ENCODE data around the gene LRMDA. TPM values are rescaled to one million over a fixed set of nuclear protein-coding genes. Genes with fewer than 3 reads are reported as not detected.

The LRMDA gene
- total RNA-seq, 1 donor from 2014 or later, result 7.3 TPM

DNA sequence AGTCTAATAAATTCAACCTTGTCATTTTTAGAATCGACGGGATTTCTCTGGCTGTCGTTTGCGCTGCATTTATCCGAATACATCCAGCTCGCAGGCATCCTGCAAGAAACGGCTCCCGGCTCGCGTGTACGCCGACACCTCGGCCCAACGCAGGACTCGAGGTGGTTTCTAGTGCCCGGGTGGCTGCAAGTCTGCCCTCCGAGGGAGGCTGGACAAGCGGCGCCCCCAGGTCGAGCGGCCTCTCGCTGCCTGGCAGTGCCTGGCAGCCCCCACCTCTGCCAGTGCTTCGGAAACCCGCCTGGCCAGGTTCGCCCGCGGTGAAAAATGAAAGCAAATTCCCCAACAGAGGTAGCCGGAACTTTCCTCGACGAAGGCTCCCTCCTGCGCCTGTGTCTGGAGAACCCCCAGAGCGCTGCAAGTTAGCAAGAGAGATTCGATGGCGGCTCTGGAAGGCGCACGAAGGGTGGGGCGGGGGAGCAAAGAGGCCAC, 24.2 kb upstream of the LRMDA start:
- peaks cover 17 to 88% (median 18%) of the 10 kb centered on the region in 3 donors for H3K27me3 ChIP-seq (ENCODE audit: control insufficient read depth in 3 of 3, insufficient read depth in 3 of 3, low read length in 3 of 3)
- H3K36me3 ChIP-seq (ENCODE audit: control insufficient read depth in 3 of 3, insufficient read depth in 3 of 3, low read length in 3 of 3), result no peaks in the 10 kb centered on the region
- H3K4me1 ChIP-seq (ENCODE audit: control insufficient read depth in 3 of 3, insufficient read depth in 3 of 3, low read length in 3 of 3), result peaks cover 20 to 31% (median 30%) of the 10 kb centered on the region in 3 donors
- H3K9ac ChIP-seq (ENCODE audit: low read depth in 1 of 3, low read length in 3 of 3), result peak overlapping the region in 1 of 3 donors; percentile 81
- H3K4me3 ChIP-seq (ENCODE audit: low read length in 3 of 3), result peak overlapping the region in 2 of 3 donors; percentile 56 to 78
- H3K27ac ChIP-seq (ENCODE audit: low read depth, low read length), result no peak overlapping the region
- H3K9me3 ChIP-seq (ENCODE audit: control insufficient read depth in 3 of 3, low read length in 3 of 3), result no peaks in the 10 kb centered on the region

DNA sequence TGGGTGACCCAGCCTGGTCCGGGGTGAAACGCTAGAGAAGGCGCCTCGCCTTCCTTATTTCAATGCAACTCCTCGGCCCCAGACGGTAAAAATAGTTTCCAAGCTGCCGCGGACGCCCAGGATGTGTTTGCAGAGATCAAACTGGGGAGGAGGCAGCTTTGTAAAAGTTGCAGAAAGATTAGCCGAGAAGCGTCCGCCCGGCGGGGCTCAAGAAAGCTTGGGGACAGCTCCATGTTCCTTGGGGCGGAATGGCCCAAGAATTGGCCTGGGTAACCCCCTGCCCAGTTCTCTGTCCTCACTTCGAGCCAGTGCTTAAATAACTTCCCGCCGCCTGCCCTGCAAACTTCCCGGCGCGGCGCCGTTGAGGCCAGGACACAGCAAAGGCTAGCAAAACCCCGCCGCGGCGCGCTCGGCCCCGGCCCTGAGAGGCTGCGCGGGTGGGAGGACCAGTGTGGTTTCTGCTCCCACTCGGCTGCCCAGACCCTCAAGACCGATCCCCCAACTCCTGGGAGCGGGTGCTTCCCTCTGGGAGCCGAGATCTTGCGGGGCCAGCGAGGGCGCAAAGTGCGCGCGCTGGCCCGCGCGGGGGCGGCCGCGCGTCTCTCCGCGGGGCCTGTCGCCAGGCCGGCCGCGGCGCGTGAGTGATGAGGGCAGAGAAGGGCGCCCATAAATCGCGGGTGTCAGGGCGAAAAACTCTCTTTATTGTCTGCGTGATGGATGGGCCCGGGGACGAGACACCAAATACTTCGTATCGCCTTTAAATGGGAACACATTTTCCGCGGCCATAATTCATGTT, 23.5 kb upstream of the LRMDA start:
- H3K9ac ChIP-seq (ENCODE audit: low read depth in 1 of 3, low read length in 3 of 3), result peak overlapping the region in 2 of 3 donors; percentile 81 to 86
- no peaks in the 10 kb centered on the region for H3K36me3 ChIP-seq (ENCODE audit: control insufficient read depth in 3 of 3, insufficient read depth in 3 of 3, low read length in 3 of 3)
- no peaks in the 10 kb centered on the region for H3K9me3 ChIP-seq (ENCODE audit: control insufficient read depth in 3 of 3, low read length in 3 of 3)
- H3K27ac ChIP-seq (ENCODE audit: low read depth, low read length), result peak overlapping the region; percentile 66
- H3K27me3 ChIP-seq (ENCODE audit: control insufficient read depth in 3 of 3, insufficient read depth in 3 of 3, low read length in 3 of 3), result peaks cover 17 to 82% (median 18%) of the 10 kb centered on the region in 3 donors
- peaks cover 20 to 28% (median 27%) of the 10 kb centered on the region in 3 donors for H3K4me1 ChIP-seq (ENCODE audit: control insufficient read depth in 3 of 3, insufficient read depth in 3 of 3, low read length in 3 of 3)
- H3K4me3 ChIP-seq (ENCODE audit: low read length in 3 of 3), result peak overlapping the region; percentile 54 to 78 (median 75)

DNA sequence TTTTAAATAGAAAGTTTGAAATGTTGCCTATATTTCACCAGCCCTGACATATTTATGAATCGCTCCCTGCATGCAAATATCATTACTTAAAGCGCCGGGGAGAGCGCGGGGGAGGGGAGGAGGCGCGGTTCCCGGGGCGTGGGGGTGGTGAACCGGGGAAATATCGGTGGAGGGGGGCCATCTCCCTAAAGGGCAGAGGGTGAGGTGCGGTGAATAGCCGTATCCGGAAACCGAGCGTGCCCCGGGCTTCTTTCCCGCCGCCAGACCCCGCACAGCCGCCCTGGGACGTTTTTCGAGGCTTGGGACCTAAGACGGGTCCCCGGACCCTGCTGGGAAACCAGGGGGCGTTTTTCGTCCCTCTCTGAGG, 22.9 kb upstream of the LRMDA start:
- Histone ChIP-seq H3K27me3 (ENCODE audit: control insufficient read depth in 3 of 3, insufficient read depth in 3 of 3, low read length in 3 of 3) (peaks cover 15 to 78% (median 15%) of the 10 kb centered on the region in 3 donors), H3K27ac (ENCODE audit: low read depth, low read length) (peak overlapping the region; percentile 66)

DNA sequence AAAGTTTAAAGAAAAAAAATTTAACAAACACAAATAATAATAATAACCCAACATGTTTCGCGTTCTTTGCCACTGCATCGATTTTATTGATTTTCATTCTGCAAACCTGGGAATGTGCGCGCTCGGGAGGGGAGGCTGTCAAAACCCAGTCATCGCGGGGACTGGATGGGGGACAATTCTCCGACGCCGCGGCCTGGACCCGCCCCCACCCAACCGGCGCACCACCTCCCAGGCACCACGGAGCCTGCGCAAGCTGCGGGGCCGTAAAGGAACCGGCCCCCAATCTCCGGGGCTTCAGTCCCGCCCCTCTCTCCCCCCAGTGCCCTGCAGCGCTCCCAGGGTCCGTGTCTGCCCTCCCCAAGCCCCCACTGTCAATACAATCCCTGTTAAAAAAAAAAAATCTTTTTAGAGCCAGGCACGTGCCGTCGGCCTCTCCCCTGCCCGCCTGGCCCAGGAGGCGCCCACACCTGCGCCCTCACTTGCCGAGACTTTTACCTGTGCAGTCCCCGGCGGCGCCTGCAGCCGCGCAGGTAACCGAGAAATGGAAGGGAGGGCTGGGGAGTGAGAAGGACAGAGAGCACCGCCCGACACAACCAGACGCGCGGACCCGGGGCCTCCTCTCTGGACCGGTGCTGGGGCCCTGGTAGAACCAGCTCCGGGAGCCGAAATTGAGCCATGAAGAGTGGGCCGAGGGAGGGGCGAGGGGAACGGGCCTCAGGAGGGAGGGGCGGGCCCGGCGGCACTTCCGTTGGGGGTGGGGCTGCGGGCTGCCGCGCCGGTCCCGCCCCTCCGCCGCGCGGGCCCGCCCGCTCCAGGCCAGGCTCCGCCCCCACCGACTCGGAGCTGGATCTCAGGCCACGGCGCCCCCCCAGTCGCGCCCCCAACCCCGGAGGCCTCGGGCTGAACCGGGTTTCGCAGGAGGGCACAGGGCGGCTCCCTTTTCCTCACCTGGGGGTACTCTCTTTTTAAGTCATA, 22.2 kb upstream of the LRMDA start:
- peaks cover 10 to 18% (median 16%) of the 10 kb centered on the region in 3 donors for H3K4me1 ChIP-seq (ENCODE audit: control insufficient read depth in 3 of 3, insufficient read depth in 3 of 3, low read length in 3 of 3)
- peak overlapping the region; percentile 82 for H3K27ac ChIP-seq (ENCODE audit: low read depth, low read length)
- H3K4me3 ChIP-seq (ENCODE audit: low read length in 3 of 3), result peak overlapping the region; percentile 73 to 78 (median 75)
- peaks cover 10 to 72% (median 11%) of the 10 kb centered on the region in 3 donors for H3K27me3 ChIP-seq (ENCODE audit: control insufficient read depth in 3 of 3, insufficient read depth in 3 of 3, low read length in 3 of 3)
- H3K36me3 ChIP-seq (ENCODE audit: control insufficient read depth in 3 of 3, insufficient read depth in 3 of 3, low read length in 3 of 3), result no peaks in the 10 kb centered on the region
- no peaks in the 10 kb centered on the region for H3K9me3 ChIP-seq (ENCODE audit: control insufficient read depth in 3 of 3, low read length in 3 of 3)
- H3K9ac ChIP-seq (ENCODE audit: low read depth in 1 of 3, low read length in 3 of 3), result peak overlapping the region; percentile 80 to 86 (median 81)

More for the DNA sequence above, 22.9 kb upstream of the LRMDA start:
- H3K9ac ChIP-seq (ENCODE audit: low read depth in 1 of 3, low read length in 3 of 3), result peak overlapping the region in 2 of 3 donors; percentile 81 to 86
- H3K4me3 ChIP-seq (ENCODE audit: low read length in 3 of 3), result peak overlapping the region; percentile 73 to 78 (median 75)
- peaks cover 14 to 22% (median 21%) of the 10 kb centered on the region in 3 donors for H3K4me1 ChIP-seq (ENCODE audit: control insufficient read depth in 3 of 3, insufficient read depth in 3 of 3, low read length in 3 of 3)
- H3K9me3 ChIP-seq (ENCODE audit: control insufficient read depth in 3 of 3, low read length in 3 of 3), result no peaks in the 10 kb centered on the region
- no peaks in the 10 kb centered on the region for H3K36me3 ChIP-seq (ENCODE audit: control insufficient read depth in 3 of 3, insufficient read depth in 3 of 3, low read length in 3 of 3)

GRCh38 chr10:75410132-75411005, 21.1 kb upstream of the LRMDA start:
- Histone ChIP-seq H3K36me3 (ENCODE audit: control insufficient read depth in 3 of 3, insufficient read depth in 3 of 3, low read length in 3 of 3) (no peaks in the 10 kb centered on the region), H3K9ac (ENCODE audit: low read depth in 1 of 3, low read length in 3 of 3) (no peak overlapping the region), H3K27me3 (ENCODE audit: control insufficient read depth in 3 of 3, insufficient read depth in 3 of 3, low read length in 3 of 3) (peaks cover 4 to 60% (median 6%) of the 10 kb centered on the region in 3 donors), H3K4me1 (ENCODE audit: control insufficient read depth in 3 of 3, insufficient read depth in 3 of 3, low read length in 3 of 3) (peaks cover 6 to 15% (median 10%) of the 10 kb centered on the region in 3 donors), H3K4me3 (ENCODE audit: low read length in 3 of 3) (no peak overlapping the region), H3K27ac (ENCODE audit: low read depth, low read length) (no peak overlapping the region), H3K9me3 (ENCODE audit: control insufficient read depth in 3 of 3, low read length in 3 of 3) (no peaks in the 10 kb centered on the region)

DNA sequence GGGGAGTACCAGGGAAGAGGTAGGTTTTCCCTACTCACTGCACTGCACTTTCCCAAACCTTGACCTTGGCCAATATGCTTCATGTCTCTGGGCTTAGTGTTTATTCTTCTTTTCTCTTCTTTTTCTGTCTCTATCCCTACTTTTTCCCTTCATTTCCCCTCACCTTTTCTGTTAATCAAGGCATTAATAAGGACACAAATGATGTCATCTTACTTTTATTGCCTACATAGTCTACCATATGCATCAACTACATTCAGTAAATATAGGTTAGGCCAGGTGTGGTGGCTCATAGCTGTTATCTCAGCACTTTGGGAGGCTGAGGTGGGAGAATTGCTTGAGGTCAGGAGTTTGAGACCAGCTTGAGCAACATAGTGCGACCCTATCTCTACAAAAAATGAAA, 16.9 kb upstream of the LRMDA start:
- no peaks in the 10 kb centered on the region for H3K9me3 ChIP-seq (ENCODE audit: control insufficient read depth in 3 of 3, low read length in 3 of 3)
- no peak overlapping the region for H3K4me3 ChIP-seq (ENCODE audit: low read length in 3 of 3)
- H3K36me3 ChIP-seq (ENCODE audit: control insufficient read depth in 3 of 3, insufficient read depth in 3 of 3, low read length in 3 of 3), result no peaks in the 10 kb centered on the region
- no peak overlapping the region for H3K27ac ChIP-seq (ENCODE audit: low read depth, low read length)
- H3K4me1 ChIP-seq (ENCODE audit: control insufficient read depth in 3 of 3, insufficient read depth in 3 of 3, low read length in 3 of 3), result peaks cover 2 to 3% (median 3%) of the 10 kb centered on the region in 3 donors
- no peak overlapping the region for H3K9ac ChIP-seq (ENCODE audit: low read depth in 1 of 3, low read length in 3 of 3)
- peaks cover 12 to 31% (median 14%) of the 10 kb centered on the region in 3 donors for H3K27me3 ChIP-seq (ENCODE audit: control insufficient read depth in 3 of 3, insufficient read depth in 3 of 3, low read length in 3 of 3)

- no peak overlapping the region for H3K4me3 ChIP-seq (ENCODE audit: low read length in 3 of 3)
- no peaks in the 10 kb centered on the region for H3K36me3 ChIP-seq (ENCODE audit: control insufficient read depth in 3 of 3, insufficient read depth in 3 of 3, low read length in 3 of 3)
- no peak overlapping the region for H3K9ac ChIP-seq (ENCODE audit: low read depth in 1 of 3, low read length in 3 of 3)
- peaks cover 8 to 16% (median 12%) of the 10 kb centered on the region in 3 donors for H3K27me3 ChIP-seq (ENCODE audit: control insufficient read depth in 3 of 3, insufficient read depth in 3 of 3, low read length in 3 of 3)
- no peak overlapping the region for H3K27ac ChIP-seq (ENCODE audit: low read depth, low read length)
- H3K9me3 ChIP-seq (ENCODE audit: control insufficient read depth in 3 of 3, low read length in 3 of 3), result no peaks in the 10 kb centered on the region
- no peaks in the 10 kb centered on the region for H3K4me1 ChIP-seq (ENCODE audit: control insufficient read depth in 3 of 3, insufficient read depth in 3 of 3, low read length in 3 of 3)
Measured at GRCh38 chr10:75417522-75417927, 13.9 kb upstream of the LRMDA start.

DNA sequence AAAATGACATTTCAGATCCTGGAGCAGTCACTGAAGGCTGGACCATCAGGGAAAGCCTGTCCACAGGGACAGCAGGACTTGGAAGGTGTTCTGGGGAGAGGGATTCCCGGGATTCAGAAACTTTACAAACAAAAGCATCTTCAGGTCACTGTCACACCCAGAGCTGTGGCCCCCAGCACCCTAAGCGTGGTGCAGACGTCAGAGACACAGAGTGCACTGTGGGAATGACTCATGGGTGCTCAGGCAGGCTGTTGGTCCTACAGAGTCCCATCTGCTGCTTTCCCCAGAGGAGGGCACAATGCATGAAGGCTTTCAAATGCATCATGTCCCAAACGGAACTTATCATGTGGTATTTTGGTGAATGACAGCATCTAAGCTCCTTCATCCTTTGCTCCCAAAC, 13.1 kb upstream of the LRMDA start:
- Histone ChIP-seq H3K4me1 (ENCODE audit: control insufficient read depth in 3 of 3, insufficient read depth in 3 of 3, low read length in 3 of 3) (no peaks in the 10 kb centered on the region), H3K36me3 (ENCODE audit: control insufficient read depth in 3 of 3, insufficient read depth in 3 of 3, low read length in 3 of 3) (no peaks in the 10 kb centered on the region), H3K4me3 (ENCODE audit: low read length in 3 of 3) (no peak overlapping the region), H3K27me3 (ENCODE audit: control insufficient read depth in 3 of 3, insufficient read depth in 3 of 3, low read length in 3 of 3) (peaks cover 8 to 17% (median 12%) of the 10 kb centered on the region in 3 donors), H3K9ac (ENCODE audit: low read depth in 1 of 3, low read length in 3 of 3) (no peak overlapping the region), H3K9me3 (ENCODE audit: control insufficient read depth in 3 of 3, low read length in 3 of 3) (no peaks in the 10 kb centered on the region), H3K27ac (ENCODE audit: low read depth, low read length) (no peak overlapping the region)

- H3K36me3 ChIP-seq (ENCODE audit: control insufficient read depth in 3 of 3, insufficient read depth in 3 of 3, low read length in 3 of 3), result no peaks in the 10 kb centered on the region
- no peaks in the 10 kb centered on the region for H3K4me1 ChIP-seq (ENCODE audit: control insufficient read depth in 3 of 3, insufficient read depth in 3 of 3, low read length in 3 of 3)
- no peak overlapping the region for H3K27ac ChIP-seq (ENCODE audit: low read depth, low read length)
- no peaks in the 10 kb centered on the region for H3K9me3 ChIP-seq (ENCODE audit: control insufficient read depth in 3 of 3, low read length in 3 of 3)
- peaks cover 8 to 15% (median 12%) of the 10 kb centered on the region in 3 donors for H3K27me3 ChIP-seq (ENCODE audit: control insufficient read depth in 3 of 3, insufficient read depth in 3 of 3, low read length in 3 of 3)
- no peak overlapping the region for H3K4me3 ChIP-seq (ENCODE audit: low read length in 3 of 3)
- H3K9ac ChIP-seq (ENCODE audit: low read depth in 1 of 3, low read length in 3 of 3), result no peak overlapping the region
Measured at GRCh38 chr10:75418712-75419111, 12.7 kb upstream of the LRMDA start.
